Stimulated activated CD8-positive, alpha-beta memory T cell treated with anti-CD3 and anti-CD28 coated beads, Interleukin-15, amount 100 ng/mL, for 4 hours (primary cell): ENCODE measurements around the gene DPM1.

Experiments
- DNase-seq, 2 donors: peaks; one replicate each; pipeline ENCODE4 v3.0.0-alpha.2; 2020; ENCODE audit warnings: low read depth in 2 of 2

Gene DPM1

GRCh38 chr20:50957798-50958614, at the start of gene DPM1:
Gene DPM1, minus strand, starts transcription at chr20:50958532. Its CDS starts 9 bp downstream, at chr20:50958523.
- DNase-seq: peak; percentile 65 to 77

GRCh38 chr20:51005214-51005613, 46.9 kb upstream of the DPM1 start:
- DNase-seq: no peak

GRCh38 chr20:51004781-51005180, 46.4 kb upstream of the DPM1 start:
- DNase-seq: no peak

- DNase-seq: no peak
Observed at GRCh38 chr20:51004305-51004727, 46.0 kb upstream of the DPM1 start.

GRCh38 chr20:51003753-51004152, 45.4 kb upstream of the DPM1 start:
- DNase-seq: no peak

- DNase-seq: no peak
Observed at GRCh38 chr20:51002633-51003032, 44.3 kb upstream of the DPM1 start.

- DNase-seq: no peak
Observed at GRCh38 chr20:51001430-51002265, 43.3 kb upstream of the DPM1 start.

- DNase-seq: no peak
Observed at GRCh38 chr20:50999355-50999754, 41.0 kb upstream of the DPM1 start.

- no peak for DNase-seq
Observed at GRCh38 chr20:50996901-50997865, 38.9 kb upstream of the DPM1 start.

- no peak for DNase-seq
Observed at GRCh38 chr20:50995506-50995905, 37.2 kb upstream of the DPM1 start.

- DNase-seq: no peak
Observed at GRCh38 chr20:50993876-50994275, 35.5 kb upstream of the DPM1 start.

- no peak for DNase-seq
Observed at GRCh38 chr20:50992733-50993457, 34.6 kb upstream of the DPM1 start.

- no peak for DNase-seq
Observed at GRCh38 chr20:50992336-50992732, 34.0 kb upstream of the DPM1 start.

GRCh38 chr20:50991076-50991475, 32.7 kb upstream of the DPM1 start:
- no peak for DNase-seq

- peak in 1 of 2 donors; percentile 20 for DNase-seq
Observed at GRCh38 chr20:50987493-50988210, 29.3 kb upstream of the DPM1 start.

- no peak for DNase-seq
Observed at GRCh38 chr20:50983321-50983720, 25.0 kb upstream of the DPM1 start.

- DNase-seq: no peak
Observed at GRCh38 chr20:50982363-50982762, 24.0 kb upstream of the DPM1 start.

GRCh38 chr20:50981714-50982048, 23.3 kb upstream of the DPM1 start:
- no peak for DNase-seq

GRCh38 chr20:50980851-50981713, 22.8 kb upstream of the DPM1 start:
- DNase-seq: peak in 1 of 2 donors; percentile 33
